Putamen (tissue), 1 donor: Measurements from ENCODE around the gene ZDHHC14.
"Not testable (repeated sequence)": the region's sequence is repeated elsewhere in the genome, so short reads cannot be mapped to it uniquely, and the experiment has no call there.

Source experiments
- DNase-seq: peaks from one replicate; pipeline ENCODE4 v3.0.0-alpha.2; 2016; ENCODE audit warnings: low spot score

The ZDHHC14 gene

GRCh38 chr6:157380458-157380778, 572 bp upstream of the ZDHHC14 start:
- DNase-seq, result no peak

- DNase-seq, result peak; percentile 61
Measured at GRCh38 chr6:157381631-157382621, 936 bp downstream of the ZDHHC14 start.

- no peak for DNase-seq
Measured at GRCh38 chr6:157382821-157383220, 1.8 kb downstream of the ZDHHC14 start.

GRCh38 chr6:157383471-157383870, 2.5 kb downstream of the ZDHHC14 start:
- no peak for DNase-seq

GRCh38 chr6:157384962-157385361, 4.0 kb downstream of the ZDHHC14 start:
- DNase-seq, result not testable (repeated sequence)

GRCh38 chr6:157385482-157385881, 4.5 kb downstream of the ZDHHC14 start:
- no peak for DNase-seq

- DNase-seq, result no peak
Measured at GRCh38 chr6:157386023-157386422, 5.0 kb downstream of the ZDHHC14 start.

GRCh38 chr6:157386454-157386853, 5.5 kb downstream of the ZDHHC14 start:
- no peak for DNase-seq

GRCh38 chr6:157388924-157389323, 7.9 kb downstream of the ZDHHC14 start:
- no peak for DNase-seq

GRCh38 chr6:157390273-157391060, 9.5 kb downstream of the ZDHHC14 start:
- no peak for DNase-seq

- no peak for DNase-seq
Measured at GRCh38 chr6:157392927-157393668, 12.1 kb downstream of the ZDHHC14 start.

- DNase-seq, result no peak
Measured at GRCh38 chr6:157393669-157394327, 12.8 kb downstream of the ZDHHC14 start.

GRCh38 chr6:157395199-157395598, 14.2 kb downstream of the ZDHHC14 start:
- not testable (repeated sequence) for DNase-seq

GRCh38 chr6:157396026-157396425, 15.0 kb downstream of the ZDHHC14 start:
- DNase-seq, result no peak

GRCh38 chr6:157397660-157398059, 16.7 kb downstream of the ZDHHC14 start:
- DNase-seq, result no peak

- no peak for DNase-seq
Measured at GRCh38 chr6:157398151-157398550, 17.2 kb downstream of the ZDHHC14 start.

- no peak for DNase-seq
Measured at GRCh38 chr6:157400676-157401075, 19.7 kb downstream of the ZDHHC14 start.

GRCh38 chr6:157401734-157402338, 20.8 kb downstream of the ZDHHC14 start:
- DNase-seq, result no peak

GRCh38 chr6:157402996-157403685, 22.2 kb downstream of the ZDHHC14 start:
- no peak for DNase-seq

- DNase-seq, result no peak
Measured at GRCh38 chr6:157403686-157404051, 22.7 kb downstream of the ZDHHC14 start.

- DNase-seq, result no peak
Measured at GRCh38 chr6:157405986-157406385, 25.0 kb downstream of the ZDHHC14 start.
